ENCODE results near the gene PARD3B.
"Not testable (repeated sequence)": the region's sequence is repeated elsewhere in the genome, so short reads cannot be mapped to it uniquely, and the experiment has no call there.

PARD3B gene

GRCh38 chr2:205216580-205216979 is 671.3 kb downstream of the PARD3B start:
- H2AFZ ChIP-seq (ENCODE audit: low read length): no peak overlapping the region
- no peak overlapping the region for H3K27ac ChIP-seq (ENCODE audit: low read length)
- no peak overlapping the region for H3K4me3 ChIP-seq (ENCODE audit: low read length)
- no peak overlapping the region for H3K9ac ChIP-seq (ENCODE audit: low read length)
- no peaks in the 10 kb centered on the region for H3K79me2 ChIP-seq (ENCODE audit: low read length)
- no peaks in the 10 kb centered on the region for H4K20me1 ChIP-seq (ENCODE audit: insufficient read depth, low read length)
- H3K9me3 ChIP-seq (replicated peaks; ENCODE audit: insufficient read depth, low read length): no peaks in the 10 kb centered on the region
- no peak for TF ChIP-seq CTCF (IDR thresholded peaks at IDR 0.05; ENCODE audit: low read length)
- no peaks in the 10 kb centered on the region for H3K36me3 ChIP-seq (replicated peaks; ENCODE audit: insufficient read depth, low read length)
- no peaks in the 10 kb centered on the region for H3K27me3 ChIP-seq (replicated peaks; ENCODE audit: insufficient read depth, low read length)
- no peak overlapping the region for H3K4me2 ChIP-seq (ENCODE audit: low read depth, low read length)
- no peaks in the 10 kb centered on the region for H3F3A ChIP-seq (ENCODE audit: insufficient read depth, low read length)
- H3K9me2 ChIP-seq (replicated peaks; ENCODE audit: insufficient read depth, low read length): no peaks in the 10 kb centered on the region
- no peaks in the 10 kb centered on the region for H3K4me1 ChIP-seq (ENCODE audit: low read length)
- DNase-seq: no peak

DNA sequence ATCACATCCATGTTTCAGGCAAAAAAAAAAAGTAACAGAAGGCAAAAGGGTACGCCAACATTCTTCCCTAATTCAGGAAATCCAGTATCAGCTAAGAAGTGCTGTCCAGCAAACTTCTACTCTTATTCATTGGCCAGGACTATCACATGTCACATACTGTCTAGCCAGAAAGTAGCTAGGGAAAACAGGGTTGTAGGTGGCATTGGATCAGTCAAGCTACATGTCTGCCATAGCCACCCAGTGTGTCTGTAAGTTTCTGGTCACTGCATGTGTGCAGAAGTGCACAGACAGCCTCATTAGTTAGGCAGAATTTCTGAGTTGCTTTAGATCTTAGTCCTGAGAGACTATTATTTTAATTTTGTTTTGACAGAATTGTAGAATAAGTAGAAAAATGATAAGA is 671.7 kb downstream of the PARD3B start:
- H3K9me3 ChIP-seq (replicated peaks; ENCODE audit: insufficient read depth, low read length): no peaks in the 10 kb centered on the region
- H3K27me3 ChIP-seq (replicated peaks; ENCODE audit: insufficient read depth, low read length): no peaks in the 10 kb centered on the region
- no peaks in the 10 kb centered on the region for H4K20me1 ChIP-seq (ENCODE audit: insufficient read depth, low read length)
- no peaks in the 10 kb centered on the region for H3K9me2 ChIP-seq (replicated peaks; ENCODE audit: insufficient read depth, low read length)
- TF ChIP-seq CTCF (IDR thresholded peaks at IDR 0.05; ENCODE audit: low read length): no peak
- TF ChIP-seq EZH2 (optimal IDR thresholded peaks at IDR 0.05; ENCODE audit: low read depth, low read length): no peak
- TF ChIP-seq EZH2phosphoT487 (IDR thresholded peaks at IDR 0.05; ENCODE audit: low read length): no peak
- no peak overlapping the region for H3K9ac ChIP-seq (ENCODE audit: low read length)
- H3F3A ChIP-seq (ENCODE audit: insufficient read depth, low read length): no peaks in the 10 kb centered on the region
- H3K4me2 ChIP-seq (ENCODE audit: low read depth, low read length): no peak overlapping the region
- DNase-seq: no peak
- H3K4me1 ChIP-seq (ENCODE audit: low read length): no peaks in the 10 kb centered on the region
- H3K36me3 ChIP-seq (replicated peaks; ENCODE audit: insufficient read depth, low read length): no peaks in the 10 kb centered on the region
- no peak overlapping the region for H2AFZ ChIP-seq (ENCODE audit: low read length)
- no peaks in the 10 kb centered on the region for H3K79me2 ChIP-seq (ENCODE audit: low read length)
- H3K4me3 ChIP-seq (ENCODE audit: low read length): no peak overlapping the region
- no peak overlapping the region for H3K27ac ChIP-seq (ENCODE audit: low read length)

DNA sequence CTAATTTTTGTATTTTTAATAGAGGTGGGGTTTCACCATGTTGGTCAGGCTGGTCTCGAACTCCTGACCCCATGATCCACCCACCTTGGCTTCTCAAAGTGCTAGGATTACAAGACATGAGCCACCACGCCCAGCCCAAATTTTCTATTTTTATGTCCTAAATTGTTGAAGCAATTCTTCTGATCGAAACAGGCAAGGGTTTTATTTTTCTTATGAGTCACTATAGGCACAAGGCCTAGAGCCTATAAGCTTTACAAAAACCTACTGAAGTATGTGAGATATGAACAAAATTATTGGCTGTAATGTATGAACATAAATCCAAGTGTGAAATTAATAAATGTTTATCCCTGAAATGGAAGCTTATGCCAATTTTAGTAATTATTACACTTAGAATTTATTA is 672.8 kb downstream of the PARD3B start:
- H3K9me2 ChIP-seq (replicated peaks; ENCODE audit: insufficient read depth, low read length): no peaks in the 10 kb centered on the region
- no peaks in the 10 kb centered on the region for H3K4me1 ChIP-seq (ENCODE audit: low read length)
- no peak overlapping the region for H3K27ac ChIP-seq (ENCODE audit: low read length)
- H3K27me3 ChIP-seq (replicated peaks; ENCODE audit: insufficient read depth, low read length): no peaks in the 10 kb centered on the region
- no peak for DNase-seq
- H4K20me1 ChIP-seq (ENCODE audit: insufficient read depth, low read length): no peaks in the 10 kb centered on the region
- no peaks in the 10 kb centered on the region for H3K36me3 ChIP-seq (replicated peaks; ENCODE audit: insufficient read depth, low read length)
- H3K4me3 ChIP-seq (ENCODE audit: low read length): no peak overlapping the region
- no peak overlapping the region for H3K9ac ChIP-seq (ENCODE audit: low read length)
- no peaks in the 10 kb centered on the region for H3K9me3 ChIP-seq (replicated peaks; ENCODE audit: insufficient read depth, low read length)
- H3F3A ChIP-seq (ENCODE audit: insufficient read depth, low read length): no peaks in the 10 kb centered on the region
- H3K79me2 ChIP-seq (ENCODE audit: low read length): no peaks in the 10 kb centered on the region
- H2AFZ ChIP-seq (ENCODE audit: low read length): no peak overlapping the region
- TF ChIP-seq EZH2 (optimal IDR thresholded peaks at IDR 0.05; ENCODE audit: low read depth, low read length) (no peak), EZH2phosphoT487 (IDR thresholded peaks at IDR 0.05; ENCODE audit: low read length) (no peak), CTCF (IDR thresholded peaks at IDR 0.05; ENCODE audit: low read length) (no peak)
- H3K4me2 ChIP-seq (ENCODE audit: low read depth, low read length): no peak overlapping the region

- H3K9ac ChIP-seq (ENCODE audit: low read length); H3K4me1 ChIP-seq (ENCODE audit: low read length); H3K4me2 ChIP-seq (ENCODE audit: low read depth, low read length): not testable (repeated sequence)
These were observed 673.5 kb downstream of the PARD3B start for GRCh38 chr2:205218816-205219215.

More at GRCh38 chr2:205218816-205219215, 673.5 kb downstream of the PARD3B start:
- not testable (repeated sequence) for H4K20me1 ChIP-seq (ENCODE audit: insufficient read depth, low read length); H2AFZ ChIP-seq (ENCODE audit: low read length); H3K27me3 ChIP-seq (replicated peaks; ENCODE audit: insufficient read depth, low read length); H3K27ac ChIP-seq (ENCODE audit: low read length); H3K79me2 ChIP-seq (ENCODE audit: low read length); H3K9me3 ChIP-seq (replicated peaks; ENCODE audit: insufficient read depth, low read length); H3K36me3 ChIP-seq (replicated peaks; ENCODE audit: insufficient read depth, low read length); H3K4me3 ChIP-seq (ENCODE audit: low read length); H3F3A ChIP-seq (ENCODE audit: insufficient read depth, low read length); H3K9me2 ChIP-seq (replicated peaks; ENCODE audit: insufficient read depth, low read length); DNase-seq

All from MM.1S (cell line).